Endothelial cell (in vitro differentiated cells): ENCODE data around the gene CFAP74. TPM values are rescaled to one million over a fixed set of nuclear protein-coding genes. Genes with fewer than 3 reads are reported as not detected.

Experiments used
- DNase-seq: peaks from one replicate; pipeline ENCODE4 v3.0.0; 2021; ENCODE audit warnings: low spot score
- H3K27ac Mint-ChIP-seq: one replicate; pipeline ENCODE4 v1.8.0; 2021; ENCODE audit warnings: mixed read lengths, inconsistent platforms; ENCODE audit not compliant: unreplicated experiment
- H3K27me3 Mint-ChIP-seq: one replicate; pipeline ENCODE4 v1.8.0; 2021; ENCODE audit warnings: mild to moderate bottlenecking, moderate library complexity, mixed read lengths, inconsistent platforms; ENCODE audit not compliant: unreplicated experiment
- H3K36me3 Mint-ChIP-seq: one replicate; pipeline ENCODE4 v1.8.0; 2021; ENCODE audit warnings: mild to moderate bottlenecking, low read depth, mixed read lengths, inconsistent platforms; ENCODE audit not compliant: unreplicated experiment
- H3K4me1 Mint-ChIP-seq: one replicate; pipeline ENCODE4 v1.8.0; 2021; ENCODE audit warnings: mild to moderate bottlenecking, mixed read lengths, inconsistent platforms; ENCODE audit not compliant: unreplicated experiment
- H3K4me3 Mint-ChIP-seq: one replicate; pipeline ENCODE4 v1.8.0; 2021; ENCODE audit warnings: mild to moderate bottlenecking, mixed read lengths, inconsistent platforms; ENCODE audit not compliant: unreplicated experiment
- H3K9me3 Mint-ChIP-seq: one replicate; pipeline ENCODE4 v1.8.0; 2021; ENCODE audit warnings: mixed read lengths, inconsistent platforms; ENCODE audit not compliant: unreplicated experiment
- total RNA-seq: library from RNA; stranded (reverse); fragmentation: NEBNext Ultra II Directional; extraction: Animal tissue kit (Norgen Biotek cat#: 25700); gene quantifications from one replicate; pipeline ENCODE4 v1.2.1, GENCODE V29; 2021; ENCODE audit not compliant: unreplicated experiment
- TF ChIP-seq, protein P1 (sequence below): fragments of 200-600 bp; sonication (generic); IDR thresholded peaks from one replicate; pipeline ENCODE4 v1.5.0; 2021; ENCODE audit warnings: antibody characterized with exemption; ENCODE audit not compliant: unreplicated experiment

The CFAP74 gene
- total RNA-seq, 1 donor from 2014 or later, result not detected

DNA sequence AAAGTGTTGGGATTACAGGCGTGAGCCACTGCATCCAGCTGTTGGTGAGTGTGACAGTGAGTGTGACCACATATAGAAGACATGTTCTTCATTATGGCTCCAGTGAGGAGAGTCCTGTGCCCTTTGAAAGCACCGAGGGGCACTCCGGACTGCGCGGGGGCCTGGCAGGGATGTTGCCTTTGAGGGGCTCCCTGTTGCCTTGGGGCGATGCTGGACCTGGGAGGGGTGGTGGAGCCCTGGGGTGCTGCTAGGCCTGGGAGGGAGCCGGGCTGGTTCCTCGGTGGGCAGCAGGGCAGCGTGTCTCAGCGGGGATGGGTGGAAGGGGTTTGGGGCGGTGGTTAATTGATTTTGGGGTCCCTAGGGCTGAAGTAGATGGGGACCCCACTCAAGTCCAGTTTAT, 25.5 kb downstream of the CFAP74 start:
- DNase-seq, result no peak
- Mint-ChIP-seq H3K27me3 (peaks cover 27% of the 10 kb centered on the region), H3K9me3 (no peaks in the 10 kb centered on the region), H3K36me3 (no peaks in the 10 kb centered on the region), H3K4me1 (no peaks in the 10 kb centered on the region), H3K27ac (no peak overlapping the region), H3K4me3 (no peak overlapping the region)
- TF ChIP-seq, protein P1, sequence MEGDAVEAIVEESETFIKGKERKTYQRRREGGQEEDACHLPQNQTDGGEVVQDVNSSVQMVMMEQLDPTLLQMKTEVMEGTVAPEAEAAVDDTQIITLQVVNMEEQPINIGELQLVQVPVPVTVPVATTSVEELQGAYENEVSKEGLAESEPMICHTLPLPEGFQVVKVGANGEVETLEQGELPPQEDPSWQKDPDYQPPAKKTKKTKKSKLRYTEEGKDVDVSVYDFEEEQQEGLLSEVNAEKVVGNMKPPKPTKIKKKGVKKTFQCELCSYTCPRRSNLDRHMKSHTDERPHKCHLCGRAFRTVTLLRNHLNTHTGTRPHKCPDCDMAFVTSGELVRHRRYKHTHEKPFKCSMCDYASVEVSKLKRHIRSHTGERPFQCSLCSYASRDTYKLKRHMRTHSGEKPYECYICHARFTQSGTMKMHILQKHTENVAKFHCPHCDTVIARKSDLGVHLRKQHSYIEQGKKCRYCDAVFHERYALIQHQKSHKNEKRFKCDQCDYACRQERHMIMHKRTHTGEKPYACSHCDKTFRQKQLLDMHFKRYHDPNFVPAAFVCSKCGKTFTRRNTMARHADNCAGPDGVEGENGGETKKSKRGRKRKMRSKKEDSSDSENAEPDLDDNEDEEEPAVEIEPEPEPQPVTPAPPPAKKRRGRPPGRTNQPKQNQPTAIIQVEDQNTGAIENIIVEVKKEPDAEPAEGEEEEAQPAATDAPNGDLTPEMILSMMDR, result no peak

DNA sequence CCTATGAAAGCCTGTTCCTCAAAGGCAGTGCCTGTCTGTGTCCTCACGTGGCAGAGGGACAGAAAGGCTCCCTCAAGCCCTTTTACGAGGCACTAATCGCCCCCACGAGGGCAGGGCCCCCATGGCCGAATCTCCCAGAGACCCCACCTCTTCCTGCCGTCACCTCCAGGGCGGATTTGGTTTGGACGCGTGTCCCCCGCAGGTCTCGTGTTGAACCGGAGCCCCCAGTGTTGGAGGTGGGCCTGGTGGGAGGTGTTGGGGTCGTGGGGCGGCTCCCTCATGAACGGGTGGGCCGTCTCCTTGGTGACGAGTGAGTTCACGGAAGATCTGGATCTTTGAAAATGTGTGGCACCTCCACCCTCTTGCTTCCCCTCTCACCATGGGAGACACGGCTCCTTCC, 27.6 kb downstream of the CFAP74 start:
- Mint-ChIP-seq H3K4me1 (no peaks in the 10 kb centered on the region), H3K27me3 (peaks cover 31% of the 10 kb centered on the region), H3K27ac (no peak overlapping the region), H3K36me3 (no peaks in the 10 kb centered on the region), H3K4me3 (no peak overlapping the region), H3K9me3 (no peaks in the 10 kb centered on the region)
- TF ChIP-seq, protein P1, result no peak
- no peak for DNase-seq

DNA sequence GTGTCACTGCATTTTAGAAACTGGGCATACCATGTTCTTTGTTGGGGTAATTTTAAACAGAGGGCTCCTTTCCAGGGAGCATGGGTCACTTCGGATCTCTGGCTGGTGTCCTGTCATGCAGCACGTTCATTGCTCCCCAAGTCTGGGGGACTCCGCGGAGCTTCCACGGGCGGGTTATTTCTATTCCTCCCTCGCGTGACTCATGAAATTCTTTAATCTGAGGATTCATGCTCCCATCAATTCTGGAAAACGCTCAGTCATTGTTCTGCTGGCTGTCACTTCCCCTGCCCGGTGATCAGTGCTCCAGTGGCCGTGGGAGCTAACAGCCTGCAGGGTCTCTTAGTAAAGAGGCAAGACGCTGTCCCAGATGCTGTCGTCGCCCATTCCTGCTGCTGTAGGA, 28.1 kb downstream of the CFAP74 start:
- TF ChIP-seq, protein P1, result no peak
- no peak for DNase-seq
- H3K9me3 Mint-ChIP-seq, result no peaks in the 10 kb centered on the region
- H3K36me3 Mint-ChIP-seq, result no peaks in the 10 kb centered on the region
- peaks cover 31% of the 10 kb centered on the region for H3K27me3 Mint-ChIP-seq
- H3K4me1 Mint-ChIP-seq, result no peaks in the 10 kb centered on the region
- H3K4me3 Mint-ChIP-seq, result no peak overlapping the region
- no peak overlapping the region for H3K27ac Mint-ChIP-seq

DNA sequence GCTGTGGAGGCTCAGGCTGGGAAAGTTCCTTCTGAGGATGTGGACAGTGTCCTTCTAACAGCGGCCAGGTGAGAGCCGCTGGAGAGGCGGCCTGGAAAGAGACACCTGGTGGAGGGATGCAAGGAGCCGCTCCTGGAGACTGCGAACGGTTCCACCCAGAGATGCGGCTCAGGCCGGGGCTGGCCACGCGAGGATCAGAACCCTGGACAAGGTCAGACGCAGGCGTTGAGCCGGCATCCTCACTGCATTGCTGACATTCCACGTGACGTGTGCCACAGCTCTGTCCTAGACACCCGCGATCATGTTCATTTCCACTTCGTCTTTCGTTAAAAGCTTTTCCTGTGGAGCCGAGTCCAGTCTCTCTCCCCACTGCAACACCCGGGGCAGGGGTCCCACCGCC, 28.8 kb downstream of the CFAP74 start:
- Mint-ChIP-seq H3K4me1 (no peaks in the 10 kb centered on the region), H3K4me3 (no peak overlapping the region), H3K27me3 (peaks cover 30% of the 10 kb centered on the region), H3K9me3 (no peaks in the 10 kb centered on the region), H3K36me3 (no peaks in the 10 kb centered on the region), H3K27ac (no peak overlapping the region)
- no peak for DNase-seq
- TF ChIP-seq, protein P1, result no peak

DNA sequence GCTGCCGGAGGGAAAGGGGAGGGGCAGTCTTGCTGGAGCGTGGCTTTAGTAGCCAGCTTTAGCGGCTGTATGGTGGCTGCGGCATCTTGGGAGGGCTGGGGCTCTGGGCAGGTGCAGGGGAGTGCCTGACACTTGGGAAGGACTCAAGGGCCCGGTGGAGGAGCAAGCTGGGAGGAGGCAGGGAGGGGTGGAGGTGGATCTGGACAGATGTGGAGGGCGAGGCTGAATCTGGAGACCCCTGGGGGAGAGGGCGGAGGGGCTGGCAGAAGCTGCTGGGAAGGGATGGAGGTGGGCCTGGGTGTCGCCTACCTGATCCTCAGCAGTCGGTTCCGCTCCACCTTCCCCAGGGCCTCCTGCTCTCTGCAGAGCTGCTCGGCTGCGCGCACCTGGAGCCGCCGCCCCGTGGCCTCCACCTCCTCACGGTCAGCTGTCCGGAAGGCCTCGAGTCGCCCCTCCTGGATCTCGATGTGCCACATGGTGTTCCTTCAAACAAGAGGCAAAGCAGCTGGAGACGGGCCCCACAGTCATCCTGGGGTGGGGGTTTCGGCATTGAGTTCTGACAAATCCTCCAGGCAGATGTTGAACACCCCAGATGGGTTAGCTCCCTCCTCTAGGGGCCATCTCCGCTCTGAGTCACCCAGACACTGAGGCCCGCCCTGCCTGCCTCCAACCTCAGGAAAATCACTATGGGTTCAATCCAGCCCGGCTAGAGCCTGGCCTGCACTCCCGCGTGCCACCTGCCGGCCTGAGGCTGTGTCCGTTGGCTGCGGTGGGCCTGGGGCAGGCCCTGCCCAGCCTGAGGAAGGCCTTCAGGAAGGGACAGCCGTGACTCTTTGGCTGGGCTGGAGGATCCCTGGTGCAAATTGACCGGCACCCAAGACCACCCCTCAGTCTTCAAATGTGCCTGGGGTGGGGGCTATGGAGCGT, 29.6 kb downstream of the CFAP74 start:
- TF ChIP-seq, protein P1, result no peak
- Mint-ChIP-seq H3K27ac (no peak overlapping the region), H3K9me3 (no peaks in the 10 kb centered on the region), H3K4me3 (no peak overlapping the region), H3K4me1 (no peaks in the 10 kb centered on the region), H3K36me3 (no peaks in the 10 kb centered on the region), H3K27me3 (peaks cover 25% of the 10 kb centered on the region)
- DNase-seq, result no peak
